Stimulated activated naive CD8-positive, alpha-beta T cell treated with anti-CD3 and anti-CD28 coated beads, Interleukin-15, amount 100 ng/mL, for 72 hours (primary cell): ENCODE measurements around the gene IL22RA2.
A peak's percentile ranks its signal among the peaks of the same experiment; 100 is the strongest.

Experiments
- ATAC-seq: fragments of 150-1000 bp; cut with Tn5 transposase; 2 replicates; pipeline ENCODE4 v1.10.0; 2021; ENCODE audit warnings: mild to moderate bottlenecking, moderate library complexity
- DNase-seq, 2 donors: peaks; one replicate each; pipeline ENCODE4 v3.0.0; 2021 to 2022
- H3K27ac Mint-ChIP-seq, 2 donors: one replicate each; pipeline ENCODE4 v1.8.0; 2022; ENCODE audit warnings: mild to moderate bottlenecking in 2 of 2, mixed read lengths in 2 of 2, moderate library complexity in 2 of 2
- H3K27me3 Mint-ChIP-seq: one replicate; pipeline ENCODE4 v1.8.0; 2022; ENCODE audit warnings: mixed read lengths
- H3K4me1 Mint-ChIP-seq: one replicate; pipeline ENCODE4 v1.8.0; 2022; ENCODE audit warnings: mild to moderate bottlenecking, mixed read lengths
- H3K4me3 Mint-ChIP-seq, 2 donors: one replicate each; pipeline ENCODE4 v1.8.0; 2022; ENCODE audit warnings: mild to moderate bottlenecking in 2 of 2, mixed read lengths in 2 of 2, moderate library complexity in 1 of 2
- H3K9me3 Mint-ChIP-seq, 2 donors: one replicate each; pipeline ENCODE4 v1.8.0; 2022; ENCODE audit warnings: mixed read lengths in 2 of 2

Gene IL22RA2

DNA sequence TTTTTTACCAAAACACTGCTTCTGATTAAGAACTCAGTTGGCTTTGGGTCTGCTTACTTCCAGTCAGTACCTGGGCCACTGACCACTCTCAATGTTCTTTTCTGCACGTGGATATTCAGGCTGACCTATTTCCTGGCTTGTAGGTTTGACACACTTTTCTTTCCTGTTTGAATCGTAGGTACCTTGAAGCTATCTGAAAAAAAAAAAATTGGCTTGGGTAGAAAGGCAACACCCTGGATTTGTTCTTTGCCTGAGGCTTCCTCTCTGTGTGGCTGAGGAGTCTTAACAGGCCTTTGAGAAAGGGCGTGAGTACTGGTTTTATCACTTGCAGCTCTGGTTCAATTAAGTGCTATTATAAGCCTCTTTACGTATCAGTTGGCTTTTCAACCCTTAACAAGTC, 68.1 kb downstream of the IL22RA2 start:
- Mint-ChIP-seq H3K4me3 (no peak overlapping the region), H3K27me3 (peaks cover 16% of the 10 kb centered on the region)

DNA sequence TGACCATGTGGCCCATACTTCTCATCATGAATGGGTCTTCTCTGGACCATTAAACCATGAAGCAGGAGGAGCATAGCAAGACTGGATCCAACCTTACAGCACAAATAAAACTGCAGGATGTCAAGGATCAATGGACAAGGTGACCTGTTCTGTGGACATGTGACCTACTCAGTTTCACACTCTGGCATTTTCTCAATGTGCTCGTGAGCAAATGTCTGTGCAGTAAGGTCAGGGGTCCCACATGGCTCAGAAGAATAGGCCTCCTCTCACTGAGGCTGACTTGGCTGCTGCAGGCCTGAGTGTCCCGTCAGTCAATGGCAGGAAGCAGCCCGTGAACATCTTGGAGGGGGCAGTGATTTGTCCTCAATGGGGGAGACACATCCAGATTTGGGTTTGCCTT, 68.5 kb downstream of the IL22RA2 start:
- no peak for ATAC-seq
- Mint-ChIP-seq H3K27ac (no peak overlapping the region), H3K4me3 (no peak overlapping the region), H3K4me1 (peaks cover 23% of the 10 kb centered on the region), H3K27me3 (peaks cover 16% of the 10 kb centered on the region), H3K9me3 (peaks cover 0 to 15% of the 10 kb centered on the region in 2 donors)
- DNase-seq: no peak

More for the DNA sequence above, 68.1 kb downstream of the IL22RA2 start:
- Mint-ChIP-seq H3K9me3 (peaks cover 0 to 15% of the 10 kb centered on the region in 2 donors), H3K4me1 (peaks cover 22% of the 10 kb centered on the region), H3K27ac (no peak overlapping the region)
- ATAC-seq (no peak), DNase-seq (no peak)

DNA sequence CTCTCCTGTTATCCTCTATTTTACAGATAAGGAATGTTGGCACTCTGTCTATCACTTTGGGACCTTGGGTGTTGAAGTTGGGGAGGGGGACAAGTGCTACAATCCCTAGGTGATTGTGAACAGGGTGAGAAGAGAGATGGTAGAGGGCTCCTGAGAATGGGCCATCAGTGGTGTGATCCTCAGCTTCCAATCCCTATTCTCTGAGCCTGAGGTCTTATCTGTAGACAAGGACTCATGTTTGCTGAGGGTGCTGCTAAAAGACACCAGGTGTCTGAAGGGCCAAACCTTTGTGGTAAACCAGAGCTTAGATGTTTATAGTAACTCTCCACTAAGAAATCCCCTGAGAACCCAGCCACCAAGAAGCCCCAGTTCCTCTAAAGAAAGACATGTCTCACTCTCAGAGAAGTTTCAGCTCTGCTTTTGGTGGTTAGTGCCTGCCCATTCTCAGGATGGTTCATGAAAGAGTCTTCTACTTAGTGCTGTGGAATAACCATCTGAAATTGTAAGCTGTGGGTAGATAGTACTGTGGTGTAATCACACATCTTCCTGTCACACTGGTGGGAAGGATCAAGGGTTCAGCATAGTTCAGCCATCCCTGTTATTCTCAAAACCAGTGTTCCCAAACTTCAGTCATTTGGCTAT, 70.5 kb downstream of the IL22RA2 start:
- H3K4me3 Mint-ChIP-seq: peak overlapping the region; percentile 41 to 60
- DNase-seq: peak; percentile 44 to 74

DNA sequence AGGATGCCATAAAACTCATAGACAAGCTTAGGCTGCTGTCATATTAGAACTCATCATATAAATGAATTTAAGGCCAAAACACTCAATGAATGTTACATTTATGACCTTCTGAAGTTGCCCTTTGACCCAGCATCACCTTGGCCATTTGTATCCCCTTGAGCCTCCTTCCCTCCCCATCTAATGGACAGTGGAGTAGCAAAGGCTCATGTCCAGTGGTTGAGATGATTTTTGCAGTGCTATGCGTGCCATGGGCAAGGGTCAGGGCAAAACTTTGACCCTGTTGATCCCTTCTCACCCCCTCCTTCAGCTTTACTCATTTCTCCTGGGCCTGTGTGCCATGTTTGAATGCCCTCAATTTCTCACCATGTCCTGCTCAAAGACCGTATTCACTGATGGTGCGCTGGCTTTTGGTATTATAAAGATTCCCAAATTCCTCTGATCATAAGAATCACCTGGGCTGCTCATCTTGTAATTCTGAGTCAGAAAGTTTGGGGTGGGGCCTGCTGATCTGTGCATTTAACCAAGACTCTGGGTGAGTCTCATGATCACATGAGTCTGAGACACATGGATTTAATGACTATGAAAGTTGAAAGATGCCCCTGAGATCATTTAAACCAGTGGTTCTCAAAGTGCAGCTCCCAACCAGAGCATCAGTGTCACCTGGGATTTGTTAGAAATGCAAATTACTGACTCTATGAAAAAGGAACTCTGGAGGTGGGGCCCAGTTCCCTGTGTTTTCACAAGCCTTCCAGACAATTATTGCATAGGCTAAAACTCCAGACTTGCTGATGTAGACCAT, 71.2 kb downstream of the IL22RA2 start:
- DNase-seq: no peak
- Mint-ChIP-seq H3K27ac (peak overlapping the region in 1 of 2 donors; percentile 78), H3K4me3 (peak overlapping the region; percentile 41 to 60), H3K9me3 (peaks cover 0 to 6% of the 10 kb centered on the region in 2 donors), H3K4me1 (peaks cover 33% of the 10 kb centered on the region), H3K27me3 (peaks cover 8% of the 10 kb centered on the region)
- peak; percentile 31 for ATAC-seq

More for the DNA sequence above, 70.5 kb downstream of the IL22RA2 start:
- Mint-ChIP-seq H3K27me3 (peaks cover 8% of the 10 kb centered on the region), H3K9me3 (peaks cover 0 to 9% of the 10 kb centered on the region in 2 donors), H3K27ac (peak overlapping the region; percentile 59 to 78), H3K4me1 (peaks cover 33% of the 10 kb centered on the region)
- ATAC-seq: peak; percentile 97

DNA sequence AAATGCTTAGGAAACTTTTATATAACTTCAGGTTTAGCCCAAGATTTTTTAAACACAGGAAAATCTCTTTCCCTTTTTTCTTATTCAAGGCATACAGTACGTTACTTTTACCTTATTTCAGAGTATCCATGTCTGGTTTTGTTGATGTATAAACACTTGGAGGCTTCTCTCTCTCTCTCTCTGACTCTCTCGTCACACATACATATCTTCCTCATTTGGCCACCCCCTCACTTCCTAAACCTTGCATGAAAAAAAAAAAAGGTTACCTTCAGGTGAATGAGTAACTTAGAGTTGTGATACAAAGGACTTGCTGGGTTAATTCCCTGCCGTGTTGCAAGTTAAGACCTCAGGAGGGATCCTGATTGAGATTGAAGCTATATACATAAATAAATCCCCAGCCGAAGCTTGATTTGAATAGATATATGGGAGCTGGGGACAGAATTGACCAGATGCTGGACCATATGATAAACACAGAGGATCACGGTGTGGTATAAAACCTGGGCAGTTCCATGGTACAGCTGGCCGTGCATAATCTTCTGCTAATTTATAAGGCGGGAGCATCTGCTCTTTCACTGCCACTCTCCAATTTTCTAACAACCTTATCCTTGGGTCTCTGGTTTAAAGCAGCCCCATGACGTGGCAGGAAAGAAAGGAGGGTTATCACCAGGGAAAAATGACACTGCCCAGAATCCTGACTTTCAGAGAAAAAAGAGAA, 73.6 kb downstream of the IL22RA2 start:
- Mint-ChIP-seq H3K27ac (no peak overlapping the region), H3K4me1 (peaks cover 37% of the 10 kb centered on the region), H3K27me3 (peaks cover 8% of the 10 kb centered on the region), H3K9me3 (peaks cover 0 to 6% of the 10 kb centered on the region in 2 donors), H3K4me3 (no peak overlapping the region)
- DNase-seq: no peak
- no peak for ATAC-seq

DNA sequence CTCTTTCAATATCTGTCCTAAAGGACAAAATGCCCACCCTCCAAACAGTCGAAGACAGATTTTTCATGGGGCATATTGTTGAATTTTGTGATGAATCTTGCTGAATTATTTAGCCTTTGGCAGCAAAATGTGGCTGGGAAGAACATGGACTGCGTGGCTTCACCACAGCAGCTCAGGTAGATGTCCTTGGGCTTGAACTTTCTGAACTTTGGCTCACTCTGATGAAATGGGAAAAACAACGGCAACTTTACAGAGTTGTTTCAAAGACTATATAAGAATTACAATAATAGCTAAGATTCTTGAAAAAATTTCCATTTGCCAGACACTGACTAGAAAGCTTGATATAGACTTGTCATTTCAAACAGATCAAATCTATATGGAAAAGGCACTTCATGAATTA, 75.9 kb downstream of the IL22RA2 start:
- Mint-ChIP-seq H3K4me1 (peaks cover 37% of the 10 kb centered on the region), H3K4me3 (no peak overlapping the region), H3K27ac (peak overlapping the region in 1 of 2 donors; percentile 12)

DNA sequence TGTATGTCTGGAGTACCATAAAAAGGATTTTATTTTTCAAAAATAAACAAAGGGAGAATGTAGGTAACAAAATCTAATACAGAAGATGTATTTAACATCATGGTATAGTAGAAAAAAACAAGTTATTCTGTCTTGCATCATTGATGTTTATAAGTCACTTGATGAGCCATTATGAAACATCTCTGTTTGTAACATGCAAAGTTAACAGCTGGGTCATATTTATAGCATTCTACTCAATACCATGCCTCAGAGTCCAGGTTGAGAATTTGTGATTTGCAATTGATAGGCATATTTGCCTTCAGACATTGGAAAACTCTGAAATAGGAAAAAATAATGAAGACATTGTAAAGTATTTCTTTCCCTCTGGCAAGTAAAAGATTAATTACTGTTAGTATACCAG, 76.4 kb downstream of the IL22RA2 start:
- no peak for DNase-seq
- H3K4me1 Mint-ChIP-seq: peaks cover 32% of the 10 kb centered on the region
- H3K27me3 Mint-ChIP-seq: peaks cover 15% of the 10 kb centered on the region
- H3K27ac Mint-ChIP-seq: peak overlapping the region; percentile 12 to 38
- no peak overlapping the region for H3K4me3 Mint-ChIP-seq
- ATAC-seq: no peak
- H3K9me3 Mint-ChIP-seq: peaks cover 0 to under 1% of the 10 kb centered on the region in 2 donors

More for the DNA sequence above, 75.9 kb downstream of the IL22RA2 start:
- peaks cover 0 to 5% of the 10 kb centered on the region in 2 donors for H3K9me3 Mint-ChIP-seq
- peaks cover 15% of the 10 kb centered on the region for H3K27me3 Mint-ChIP-seq
- DNase-seq (no peak), ATAC-seq (no peak)

DNA sequence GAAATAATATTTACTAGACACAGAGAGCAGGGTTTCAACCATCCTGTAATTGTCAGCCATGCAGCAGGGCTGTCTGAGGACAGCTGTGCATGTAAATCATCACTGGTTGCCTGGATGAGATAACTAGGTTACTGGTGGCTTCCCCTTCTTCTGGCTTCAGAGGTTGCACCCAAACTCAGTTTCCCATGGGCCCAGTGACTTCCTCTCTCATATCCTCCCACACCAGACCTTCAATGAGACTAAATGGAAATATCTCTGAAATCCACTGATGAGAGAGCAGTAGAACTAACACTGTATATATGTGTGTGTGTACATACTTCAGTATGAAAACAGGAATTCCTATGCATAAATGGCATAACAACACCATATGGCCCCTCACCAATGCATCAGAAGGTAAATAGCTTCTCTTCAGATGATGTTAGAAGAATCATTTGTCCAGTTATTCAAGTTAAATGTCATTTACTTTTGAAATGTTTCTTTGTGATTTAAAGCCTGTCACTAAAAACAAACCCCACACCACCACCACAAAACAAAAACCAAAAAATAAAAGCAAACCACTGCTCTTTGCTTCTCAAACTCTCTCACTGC, 77.7 kb downstream of the IL22RA2 start:
- peaks cover 31% of the 10 kb centered on the region for H3K4me1 Mint-ChIP-seq

DNA sequence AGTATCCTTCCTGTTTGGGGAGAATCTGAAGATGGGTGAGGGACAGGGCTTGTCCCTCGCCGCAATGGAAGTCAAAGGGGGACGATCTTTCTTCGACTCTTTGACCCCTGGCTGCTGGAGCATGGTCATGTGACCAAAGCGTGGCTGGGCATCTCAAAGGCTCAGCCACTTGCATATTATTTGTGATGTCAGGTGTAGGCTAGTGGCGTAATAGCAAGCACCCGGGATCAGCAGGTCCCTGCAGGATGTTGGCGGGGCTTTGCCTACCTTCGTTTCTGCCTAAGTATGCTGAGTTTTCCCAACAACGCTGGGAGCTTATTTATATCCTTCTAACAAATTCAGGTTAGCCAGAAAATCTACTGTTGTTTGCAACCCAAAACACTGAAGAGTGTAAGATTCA, 78.4 kb downstream of the IL22RA2 start:
- Mint-ChIP-seq H3K27me3 (peaks cover 25% of the 10 kb centered on the region), H3K27ac (peak overlapping the region in 1 of 2 donors; percentile 49), H3K4me3 (peak overlapping the region in 1 of 2 donors; percentile 23), H3K4me1 (peaks cover 31% of the 10 kb centered on the region), H3K9me3 (no peaks in the 10 kb centered on the region)
- ATAC-seq: no peak
- no peak for DNase-seq

More for the DNA sequence above, 77.7 kb downstream of the IL22RA2 start:
- DNase-seq (peak in 1 of 2 donors; percentile 31), ATAC-seq (peak; percentile 73)
- Mint-ChIP-seq H3K9me3 (no peaks in the 10 kb centered on the region), H3K27ac (peak overlapping the region in 1 of 2 donors; percentile 94), H3K4me3 (no peak overlapping the region), H3K27me3 (peaks cover 20% of the 10 kb centered on the region)

DNA sequence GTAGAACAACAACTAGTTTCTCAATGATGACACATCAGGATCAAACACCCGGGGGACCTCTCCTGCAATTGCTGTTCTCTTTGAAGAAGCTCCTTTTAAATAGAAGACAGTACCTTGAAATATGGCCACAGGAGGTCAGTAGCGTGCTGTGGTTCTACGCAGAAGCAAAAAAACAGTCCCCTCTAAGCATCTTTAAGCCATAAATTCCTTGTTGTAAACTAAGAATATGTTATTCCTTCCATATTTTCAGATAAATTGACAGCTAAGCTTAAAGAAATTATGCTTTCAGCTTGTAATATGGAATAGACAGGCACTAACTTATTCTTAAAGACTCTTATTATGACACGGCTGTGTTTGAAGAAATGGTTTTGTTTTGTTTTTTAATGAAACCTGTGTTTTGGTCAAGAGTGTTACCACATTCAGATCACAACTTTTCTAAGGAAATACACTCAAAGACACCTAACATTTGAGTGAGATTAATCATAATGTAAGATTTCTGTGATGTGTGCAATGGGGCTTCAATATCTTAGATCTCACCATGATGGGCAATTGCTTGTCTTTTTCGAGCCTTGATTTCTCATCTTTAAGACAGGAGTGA, 78.9 kb downstream of the IL22RA2 start:
- Mint-ChIP-seq H3K27ac (peak overlapping the region; percentile 4 to 49), H3K9me3 (no peaks in the 10 kb centered on the region), H3K4me1 (peaks cover 26% of the 10 kb centered on the region), H3K4me3 (peak overlapping the region in 1 of 2 donors; percentile 23), H3K27me3 (peaks cover 27% of the 10 kb centered on the region)
- ATAC-seq (peak; percentile 74), DNase-seq (peak; percentile 48 to 53)
